Measurements from ENCODE around the gene NCSTN.
"Not testable (repeated sequence)": the region's sequence is repeated elsewhere in the genome, so short reads cannot be mapped to it uniquely, and the experiment has no call there.

Gene NCSTN

DNA sequence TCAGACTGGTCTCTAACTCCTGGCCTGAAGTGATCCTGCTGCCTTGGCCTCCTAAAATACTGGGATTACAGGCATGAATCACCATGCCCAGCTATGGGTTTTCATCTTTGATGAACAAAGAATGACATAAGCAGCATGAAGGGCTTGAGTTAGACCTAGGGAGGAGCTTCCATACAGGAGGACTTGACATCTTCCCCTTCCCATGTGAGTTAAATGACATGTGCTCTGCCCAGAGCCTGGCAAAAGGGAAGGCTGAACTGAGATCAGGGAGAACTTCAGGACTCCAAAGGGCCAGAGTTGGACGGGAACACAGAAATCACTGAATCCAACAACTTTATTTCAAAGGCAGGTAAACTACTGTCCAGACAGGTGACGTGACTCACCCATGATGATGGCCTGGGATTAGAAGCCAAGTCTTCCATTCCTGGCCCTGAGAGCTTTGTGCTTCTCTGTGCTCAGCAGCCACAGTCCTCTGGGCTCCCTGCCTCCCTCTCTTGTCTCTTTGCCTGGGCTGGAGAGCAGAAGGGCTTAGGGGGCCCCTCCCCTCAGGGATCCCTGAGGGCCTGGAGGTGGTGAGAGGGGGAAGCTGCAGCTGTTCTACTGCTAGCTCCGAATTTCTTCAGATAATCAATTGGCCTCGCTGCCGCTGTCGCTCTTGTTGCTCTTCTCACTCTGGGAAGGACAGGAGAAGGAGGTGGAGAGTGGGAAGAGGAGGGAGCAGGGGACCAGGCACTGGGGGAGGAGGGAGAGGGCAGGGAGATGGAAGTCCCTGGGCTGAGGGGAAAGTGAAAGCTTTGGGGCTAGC, 31.3 kb downstream of the NCSTN start:
- peak; percentile 81 for DNase-seq

DNA sequence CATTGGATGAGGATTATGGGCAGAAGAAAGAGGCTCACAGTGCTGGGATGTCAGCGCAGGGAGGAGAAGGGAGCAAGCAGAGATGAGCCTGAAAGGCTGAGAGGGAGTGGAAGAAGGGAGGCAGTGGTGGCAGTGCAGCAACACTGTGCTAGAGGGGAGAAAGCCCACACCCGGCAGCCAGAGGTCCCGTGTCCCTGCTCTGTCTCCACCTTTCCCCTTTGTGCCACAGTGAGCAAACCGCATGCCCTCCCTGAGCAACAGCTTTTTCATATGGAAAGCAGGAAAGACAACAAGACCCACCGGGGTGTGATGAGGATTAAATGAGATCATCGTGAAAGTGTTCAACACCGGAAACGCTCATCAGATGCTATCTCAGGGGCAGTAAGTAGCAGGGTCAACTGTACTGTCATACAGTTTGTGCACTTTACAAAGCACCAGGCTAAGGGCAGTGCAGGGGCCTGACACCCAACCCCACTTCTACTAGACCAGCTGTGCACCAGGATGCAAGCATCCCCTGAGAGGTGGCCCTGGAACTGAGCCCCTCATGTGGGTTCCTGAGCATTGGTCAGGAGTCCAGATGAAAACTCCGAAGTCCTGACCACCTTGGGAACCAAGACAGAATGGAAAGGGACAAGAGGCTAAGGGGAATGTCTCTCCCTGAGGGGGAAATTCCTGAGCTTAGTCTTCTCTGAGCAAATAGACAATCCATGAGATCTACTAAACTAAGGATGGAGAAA, 32.8 kb downstream of the NCSTN start:
- no peak for DNase-seq

DNA sequence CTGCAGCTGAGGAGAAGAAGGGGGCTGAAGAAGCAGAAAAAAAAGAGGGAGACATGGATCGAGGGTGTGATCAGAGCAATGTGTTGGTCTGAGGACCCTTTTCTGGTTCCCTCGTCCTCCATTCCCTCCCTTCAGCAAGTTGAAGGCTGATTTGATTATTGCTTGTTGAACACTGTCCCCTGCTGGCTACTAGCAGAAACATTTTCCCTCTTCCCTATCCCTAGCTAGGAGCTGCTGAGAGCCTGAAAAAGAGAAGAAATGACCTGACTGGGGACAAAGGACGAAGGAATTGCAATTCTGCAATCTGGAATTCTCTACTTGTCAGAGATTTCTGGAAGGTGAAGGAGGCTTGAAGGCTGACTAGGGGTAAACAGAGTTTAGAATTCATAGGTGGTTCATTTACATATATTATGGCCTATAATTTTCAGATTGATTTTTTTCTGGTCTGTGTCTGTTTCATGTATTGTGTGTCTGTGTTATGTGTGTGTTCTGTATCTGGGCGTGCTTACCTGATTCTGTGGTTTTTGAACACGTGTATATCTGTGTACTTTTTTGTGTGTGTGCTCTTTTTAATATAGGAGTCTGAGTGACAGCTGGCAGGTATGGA, 33.4 kb downstream of the NCSTN start:
- DNase-seq = peak; percentile 48

DNA sequence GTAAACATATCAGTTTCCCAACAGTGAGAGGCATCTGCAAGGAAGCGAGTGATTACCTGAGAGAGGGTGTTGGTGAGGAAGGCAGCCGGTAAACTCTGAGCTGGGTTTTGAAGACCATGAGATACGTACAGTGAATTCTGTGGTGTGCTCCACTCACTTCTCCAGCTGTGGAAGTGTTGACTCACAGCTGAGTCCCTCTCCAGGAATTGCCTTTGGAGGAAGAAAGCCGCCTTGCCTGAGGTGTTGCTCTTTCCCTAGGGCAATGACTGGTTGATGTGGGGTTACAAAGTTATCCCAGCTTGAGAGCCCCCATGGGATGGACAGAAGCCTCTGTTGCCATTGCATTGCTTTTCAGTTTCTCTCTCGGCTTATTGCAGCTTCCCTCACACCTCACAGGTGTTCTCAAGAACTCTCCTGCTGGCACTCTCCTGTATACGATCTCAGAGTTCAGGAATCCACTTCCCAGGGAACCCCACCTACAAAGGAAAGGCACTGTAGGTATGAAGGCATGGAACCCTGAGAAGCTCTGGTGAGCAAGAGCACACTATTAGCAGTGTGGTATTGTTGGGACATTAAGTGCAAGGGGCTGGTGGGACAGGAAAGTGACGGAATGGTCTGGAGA, 34.5 kb downstream of the NCSTN start:
- DNase-seq = no peak

DNA sequence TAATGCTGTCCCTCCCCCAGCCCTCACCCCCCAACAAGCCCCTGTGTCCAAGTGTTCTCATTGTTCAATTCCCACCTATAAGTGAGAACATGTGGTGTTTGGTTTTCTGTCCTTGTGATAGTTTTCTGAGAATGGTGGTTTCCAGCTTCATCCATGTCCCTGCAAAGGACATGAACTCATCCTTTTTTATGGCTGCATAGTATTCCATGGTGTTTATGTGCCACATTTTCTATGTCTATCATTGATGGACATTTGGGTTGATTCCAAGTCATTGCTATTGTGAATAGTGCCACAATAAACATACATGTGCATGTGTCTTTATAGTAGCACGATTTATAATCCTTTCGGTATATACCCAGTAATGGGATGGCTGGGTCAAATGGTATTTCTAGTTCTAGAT, 41.6 kb downstream of the NCSTN start:
- DNase-seq = not testable (repeated sequence)

DNA sequence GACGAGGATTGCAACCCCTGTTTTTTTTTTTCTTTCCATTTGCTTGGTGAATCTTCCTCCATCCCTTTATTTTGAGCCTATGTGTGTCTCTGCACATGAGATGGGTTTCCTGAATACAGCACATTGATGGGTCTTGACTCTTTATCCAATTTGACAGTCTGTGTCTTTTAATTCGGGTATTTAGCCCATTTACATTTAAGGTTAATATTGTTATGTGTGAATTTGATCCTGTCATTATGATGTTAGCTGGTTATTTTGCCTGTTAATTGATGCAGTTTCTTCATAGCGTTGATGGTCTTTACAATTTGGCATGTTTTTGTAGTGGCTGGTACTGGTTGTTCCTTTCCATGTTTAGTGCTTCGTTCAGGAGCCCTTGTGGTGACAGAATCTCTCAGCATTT, 45.2 kb downstream of the NCSTN start:
- DNase-seq = not testable (repeated sequence)

DNA sequence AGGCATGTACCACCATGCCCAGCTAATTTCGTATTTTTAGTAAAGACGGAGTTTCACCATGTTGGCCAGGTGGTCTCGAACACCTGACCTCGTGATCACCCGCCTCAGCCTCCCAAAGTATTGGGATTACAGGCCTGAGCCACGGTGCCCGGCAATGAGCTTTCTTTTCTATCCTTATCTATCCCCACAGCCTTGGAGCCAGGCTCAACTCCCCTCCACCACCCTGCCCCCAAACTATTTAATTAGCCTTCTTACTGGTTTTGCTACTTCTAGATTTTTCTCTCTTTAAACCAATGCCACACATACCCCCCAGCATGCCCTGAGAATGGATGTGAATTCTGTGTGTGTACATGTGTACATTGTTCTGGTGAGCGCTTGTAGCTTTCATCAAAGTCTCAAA, 51.5 kb downstream of the NCSTN start:
- DNase-seq = no peak

DNA sequence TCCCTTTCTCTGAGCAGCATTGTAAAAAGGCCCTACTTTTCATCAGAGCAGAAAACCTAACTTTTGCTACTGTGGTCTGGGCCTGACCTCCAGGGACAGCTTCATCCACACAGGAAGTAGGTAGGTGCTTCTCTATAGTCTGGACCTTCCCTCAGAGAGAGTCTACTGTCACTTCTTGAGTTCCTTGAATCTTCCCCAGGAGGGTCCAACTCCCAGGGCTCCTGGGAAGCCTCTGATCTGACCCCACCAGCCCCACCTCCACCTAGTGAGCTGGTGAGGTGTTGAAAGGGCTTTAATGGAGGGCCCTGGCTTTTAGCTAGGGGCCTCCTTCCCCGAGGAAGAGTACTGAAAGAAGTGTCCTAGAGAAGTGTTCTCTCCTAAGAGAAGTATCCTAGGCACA, 54.5 kb downstream of the NCSTN start:
- no peak for DNase-seq

DNA sequence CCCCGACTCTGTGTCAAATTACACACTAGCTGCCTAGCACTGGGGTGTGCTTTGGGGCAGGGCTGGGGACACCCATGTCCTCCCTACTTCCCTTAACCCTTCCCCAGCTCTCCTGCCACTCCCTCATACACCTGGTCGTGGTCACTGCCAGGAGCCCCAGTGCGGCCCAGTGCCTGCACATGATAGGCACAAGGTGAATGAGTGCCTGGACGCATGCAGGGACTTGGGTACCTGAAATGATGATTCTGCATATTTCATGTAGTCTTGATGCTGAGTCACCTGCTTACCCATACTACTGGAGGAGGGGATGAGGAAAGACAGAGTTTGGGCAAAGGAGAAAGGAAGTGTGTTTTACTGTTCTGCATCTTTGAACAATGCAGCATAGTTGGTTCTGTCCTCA, 55.6 kb downstream of the NCSTN start:
- no peak for DNase-seq

DNA sequence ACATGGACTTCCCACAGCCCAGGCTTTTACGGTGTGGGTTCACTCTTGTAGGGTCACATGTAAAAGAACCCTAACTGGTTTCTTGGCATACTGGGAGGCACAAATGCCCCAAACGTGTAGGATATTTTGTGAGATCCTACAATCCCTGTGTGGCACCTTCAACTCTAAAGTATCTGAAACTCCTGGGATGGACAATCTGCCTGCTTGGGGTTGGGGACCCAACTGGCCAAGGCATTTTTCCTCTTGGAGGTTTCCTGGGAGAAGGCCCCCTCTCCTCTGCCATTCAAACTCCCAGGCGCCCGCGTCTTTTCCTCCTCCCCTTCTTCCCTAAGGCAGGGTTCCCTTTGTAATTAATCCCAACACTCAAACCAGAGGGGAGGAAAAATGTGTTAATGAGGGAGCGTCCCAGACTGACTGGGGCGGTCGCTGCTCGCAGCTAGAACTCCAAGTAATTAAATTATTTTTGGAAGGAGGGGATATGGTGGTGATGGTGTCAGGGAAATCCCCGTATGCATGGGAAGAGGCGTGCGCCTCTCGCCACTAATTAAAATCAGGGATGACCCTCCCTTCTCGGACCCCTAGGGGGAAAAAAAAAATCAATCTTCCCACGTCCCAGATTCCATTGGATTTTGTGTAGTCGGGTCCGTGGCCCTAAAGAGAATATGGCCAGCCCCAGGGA, 56.5 kb downstream of the NCSTN start:
- DNase-seq = no peak

DNA sequence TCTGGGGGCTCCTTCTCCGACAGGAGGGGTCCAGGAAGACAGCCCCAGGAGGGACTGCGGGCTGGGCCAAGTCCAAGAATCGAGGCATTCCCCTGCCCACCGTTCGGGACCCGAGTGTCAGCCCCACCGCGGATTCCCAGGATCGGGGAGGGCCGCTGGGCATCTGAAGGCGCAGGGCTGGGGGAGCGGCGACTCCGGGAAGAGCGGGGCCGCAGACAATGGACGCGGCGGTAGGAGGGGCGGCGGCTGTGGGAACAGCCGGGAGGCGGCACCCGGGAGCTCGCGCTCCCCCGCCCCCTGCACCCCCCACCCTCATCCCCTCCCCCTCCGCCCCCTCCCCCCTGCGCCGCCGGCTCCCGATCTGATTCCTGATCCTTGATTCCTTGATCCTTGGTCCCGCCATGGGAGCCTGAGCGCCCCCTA, 57.1 kb downstream of the NCSTN start, which contains the start of gene VANGL2:
Gene VANGL2 (plus strand): TSS at position 342 of the 423 bp plus-strand sequence. CDS start 15,274 bp downstream, outside the sequence.
- peak; percentile 91 for DNase-seq

DNA sequence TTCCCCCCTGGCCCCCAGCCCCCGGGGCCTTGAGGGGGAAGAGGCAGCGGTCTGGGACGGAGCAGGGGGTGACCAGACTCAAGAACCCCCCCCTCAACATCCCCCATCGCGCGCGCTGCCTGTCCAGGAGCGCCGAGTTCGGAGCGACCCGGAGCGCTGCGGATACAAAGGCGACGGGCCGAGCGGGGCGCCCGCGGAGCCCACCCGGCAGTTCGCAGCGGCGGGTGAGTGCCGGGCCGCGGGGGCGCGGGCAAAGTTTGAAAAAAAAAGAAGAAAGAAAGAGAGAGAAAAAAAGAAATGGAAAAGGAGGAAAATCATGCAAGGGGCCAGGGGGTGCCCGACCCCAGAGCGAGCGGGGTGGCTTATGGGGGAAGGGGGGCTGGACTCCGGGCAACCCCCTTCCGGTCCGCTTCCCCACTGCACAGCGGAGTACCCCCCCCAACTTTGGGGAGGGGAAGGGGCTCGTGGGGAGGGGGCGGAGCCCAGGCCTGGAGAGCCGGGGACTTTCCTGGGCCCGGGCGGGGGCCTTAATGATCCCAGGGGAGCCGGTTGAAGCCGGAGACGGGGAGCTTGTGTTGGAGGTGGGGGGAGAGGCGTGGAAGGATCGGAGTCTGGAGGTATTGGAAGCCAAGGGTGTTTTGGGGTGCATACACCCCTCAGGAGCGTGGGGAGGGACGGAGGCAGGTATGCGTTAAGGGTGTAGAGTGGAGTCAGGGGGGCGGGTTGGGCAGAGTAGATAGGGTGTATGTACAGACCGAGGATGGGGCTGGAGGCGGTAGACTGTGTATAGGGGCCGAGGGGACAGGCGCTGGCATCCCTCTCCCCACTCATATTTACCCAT, 57.7 kb downstream of the NCSTN start:
- peak; percentile 74 for DNase-seq

DNA sequence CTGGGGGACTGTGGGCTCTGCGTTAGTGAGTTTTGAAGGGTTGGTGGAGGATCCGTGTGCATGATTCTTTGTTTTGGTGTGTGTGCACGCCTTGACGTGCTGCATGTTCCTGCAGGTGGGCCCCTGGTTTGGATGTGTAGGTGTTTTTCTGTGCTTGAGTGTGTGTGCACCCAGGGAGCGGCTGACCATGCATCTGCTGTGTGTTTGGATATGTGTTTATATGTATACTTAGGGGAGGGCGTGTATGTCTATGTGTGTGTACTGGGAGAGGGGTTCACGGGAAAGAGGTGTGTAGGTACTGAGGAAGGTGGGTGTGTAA, 58.3 kb downstream of the NCSTN start:
- DNase-seq = no peak

DNA sequence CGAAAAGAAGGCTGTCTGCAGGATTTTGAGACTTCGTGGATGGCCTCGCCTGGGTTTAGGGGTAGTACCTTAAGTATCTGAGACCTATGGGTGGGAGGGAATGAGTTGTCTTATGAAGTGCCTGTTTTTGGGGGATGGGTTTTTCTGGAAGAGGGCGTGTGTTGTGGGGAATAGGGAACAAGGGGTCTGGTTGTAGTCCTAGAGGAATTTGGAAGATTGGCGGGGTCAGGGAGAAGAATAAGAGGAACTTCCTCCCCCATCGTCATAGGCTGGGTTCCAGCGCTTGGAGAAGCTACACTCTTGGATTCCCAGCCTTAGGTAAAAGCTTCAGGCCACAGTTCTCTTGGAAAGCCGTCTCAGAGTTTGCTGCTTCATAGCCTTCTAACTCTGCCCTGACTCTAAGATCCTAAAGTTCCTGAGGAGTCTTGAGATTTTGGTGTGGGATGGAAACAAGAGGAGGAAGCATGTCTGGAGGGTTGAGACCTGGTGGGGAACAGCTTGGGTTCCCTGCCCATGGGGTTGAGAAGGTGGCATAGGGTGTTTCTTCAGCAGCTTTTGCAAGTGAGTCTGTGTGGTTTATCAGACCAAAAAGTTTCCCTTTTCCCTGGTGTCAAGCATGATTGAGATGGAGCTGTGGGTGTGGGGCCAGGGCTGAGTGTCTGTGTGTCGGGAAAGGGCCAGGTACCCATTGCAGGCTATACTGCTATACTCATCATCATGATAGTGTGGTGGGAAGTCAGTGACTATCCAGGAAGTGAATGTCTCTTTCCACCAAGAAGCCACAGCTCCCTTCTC, 59.0 kb downstream of the NCSTN start:
- DNase-seq = no peak

DNA sequence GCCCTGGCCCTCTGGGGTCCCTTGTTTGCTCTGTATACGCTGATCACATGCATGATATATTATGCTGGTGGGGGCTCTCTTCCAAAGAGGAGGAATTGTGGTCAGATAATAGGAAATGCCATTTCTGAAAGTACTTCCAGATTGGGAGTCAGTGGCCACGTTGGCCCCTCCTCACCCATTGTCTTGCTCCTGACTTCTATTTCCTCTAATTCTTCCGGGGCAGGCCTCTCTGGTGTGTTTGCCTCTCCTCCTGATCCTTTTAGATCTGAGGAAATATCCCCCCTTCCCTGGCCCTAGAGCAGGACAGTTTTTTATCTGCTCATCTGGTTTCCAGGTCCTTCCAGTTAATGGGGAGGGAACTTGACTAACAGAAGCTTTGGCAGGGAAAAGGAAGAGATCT, 60.1 kb downstream of the NCSTN start:
- no peak for DNase-seq

DNA sequence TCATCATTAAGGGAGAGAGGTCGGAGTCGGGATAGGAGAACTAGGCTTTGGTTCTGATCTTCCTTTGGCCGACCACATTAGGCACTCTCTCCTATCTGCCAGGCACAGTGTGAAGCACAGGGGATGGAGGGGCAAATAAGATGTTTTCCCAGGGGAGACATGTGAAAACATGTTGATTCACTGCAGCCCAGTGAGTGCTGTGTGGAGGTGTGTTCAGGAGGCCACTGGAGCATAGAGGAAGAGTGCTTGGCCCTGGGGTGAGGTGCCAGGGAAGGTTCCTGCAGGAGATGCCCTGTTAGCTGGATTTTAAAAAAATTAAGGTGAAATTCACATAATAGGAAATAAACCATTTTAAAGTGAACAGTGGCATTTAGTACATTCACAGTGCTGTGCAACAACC, 60.9 kb downstream of the NCSTN start:
- DNase-seq = no peak

DNA sequence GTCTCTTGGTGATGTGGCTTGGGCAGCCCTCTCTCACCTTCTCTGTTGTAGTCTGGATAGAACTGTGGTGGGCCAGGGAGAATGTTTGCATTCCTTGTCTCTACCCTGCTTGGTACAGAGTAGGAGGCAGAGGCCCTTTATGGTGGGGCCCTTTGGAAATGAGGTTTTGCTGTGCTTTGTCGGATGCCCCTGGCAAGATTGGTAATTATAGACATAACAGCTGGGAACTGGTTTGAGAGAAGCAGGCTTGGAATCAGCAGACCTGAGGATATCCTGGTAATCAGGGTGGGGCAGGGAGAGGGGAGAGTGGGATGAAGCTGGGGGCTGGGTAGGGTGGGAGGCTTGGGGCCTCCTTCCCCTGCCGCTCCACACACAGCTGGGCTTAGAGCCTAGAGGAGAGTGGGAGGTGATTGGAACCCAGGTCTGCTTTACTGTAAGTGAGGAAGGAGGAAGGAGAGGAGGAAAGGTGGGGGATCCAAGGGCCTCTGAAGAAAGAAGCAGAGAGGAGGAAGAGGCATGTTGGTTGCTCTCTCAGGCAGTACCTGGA, 62.2 kb downstream of the NCSTN start:
- DNase-seq = no peak

DNA sequence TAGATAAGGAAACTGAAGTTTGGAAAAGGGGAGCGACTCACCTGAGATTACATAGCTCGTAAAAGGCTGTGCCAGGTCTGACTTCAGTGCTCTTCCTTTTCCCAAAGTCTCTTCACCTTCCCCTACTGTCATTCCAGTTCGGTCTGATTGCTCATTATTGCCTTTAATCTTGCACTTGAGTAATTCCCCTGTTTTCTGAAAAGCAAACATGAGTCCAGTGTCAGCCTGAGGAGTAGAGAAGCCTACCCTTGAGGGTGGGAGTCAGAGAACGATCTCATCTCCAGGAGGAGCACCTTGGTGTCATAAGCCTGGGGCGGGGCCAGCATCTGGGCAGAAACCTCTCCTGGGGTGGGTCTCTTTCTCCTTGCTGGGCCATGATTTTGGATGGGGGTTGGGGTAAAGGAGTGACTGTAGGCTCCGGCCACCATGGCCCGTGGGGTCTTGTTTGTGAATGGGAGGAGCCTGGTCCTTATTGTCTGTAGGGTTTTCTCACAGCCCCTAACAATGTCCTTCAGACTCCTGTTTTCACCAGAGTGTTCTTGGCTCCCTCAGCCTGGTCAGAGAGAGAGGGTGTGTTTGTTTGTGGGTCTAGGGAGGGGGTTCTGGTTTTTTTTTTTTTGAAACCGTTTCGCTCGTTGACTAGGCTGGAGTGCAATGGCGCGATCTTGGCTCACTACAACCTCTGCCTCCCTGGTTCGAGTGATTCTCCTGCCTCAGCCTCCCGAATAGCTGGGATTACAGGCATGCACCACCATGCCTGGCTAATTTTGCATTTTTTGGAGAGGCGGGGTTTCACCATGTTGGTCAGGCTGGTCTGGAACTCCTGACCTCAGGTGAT, 63.2 kb downstream of the NCSTN start:
- DNase-seq = no peak

All from right hindlimb (tissue), 1 donor.